IgD-negative memory B cell (primary cell): ENCODE measurements around the gene XK. TPM values are rescaled to one million over a fixed set of nuclear protein-coding genes. Genes with fewer than 3 reads are reported as not detected.

Experiments
- H3K27ac Mint-ChIP-seq, 3 donors: one replicate each; pipeline ENCODE4 v1.8.0; 2020 to 2022; ENCODE audit warnings: mild to moderate bottlenecking in 3 of 3, mixed read lengths in 3 of 3, moderate library complexity in 1 of 3
- H3K27me3 Mint-ChIP-seq: one replicate; pipeline ENCODE4 v1.8.0; 2021; ENCODE audit warnings: mixed read lengths
- H3K36me3 Mint-ChIP-seq: one replicate; pipeline ENCODE4 v1.8.0; 2020; ENCODE audit warnings: mild to moderate bottlenecking, mixed read lengths
- H3K4me1 Mint-ChIP-seq, 3 donors: one replicate each; pipeline ENCODE4 v1.8.0; 2020 to 2022; ENCODE audit warnings: mixed read lengths in 3 of 3, mild to moderate bottlenecking in 1 of 3
- H3K4me3 Mint-ChIP-seq, 4 donors: one replicate each; pipeline ENCODE4 v1.8.0; 2020 to 2022; ENCODE audit warnings: mild to moderate bottlenecking in 4 of 4, mixed read lengths in 4 of 4, moderate library complexity in 3 of 4
- H3K9me3 Mint-ChIP-seq, 3 donors: one replicate each; pipeline ENCODE4 v1.8.0; 2020 to 2021; ENCODE audit warnings: mixed read lengths in 3 of 3, mild to moderate bottlenecking in 1 of 3
- polyA plus RNA-seq: library from polyadenylated mRNA; unstranded; fragments of 300-500 nt; fragmentation: Illumina TruSeq; gene quantifications from one replicate; pipeline ENCODE4 v1.2.3, GENCODE V29; 2021

XK gene
- polyA plus RNA-seq, 1 donor from 2014 or later = 0.18 TPM

GRCh38 chrX:37701588-37701987 is 16.0 kb downstream of the XK start:
- H3K27me3 Mint-ChIP-seq = peaks cover 5% of the 10 kb centered on the region
- H3K27ac Mint-ChIP-seq = no peak overlapping the region

GRCh38 chrX:37711991-37712390 is 26.4 kb downstream of the XK start:
- no peaks in the 10 kb centered on the region for H3K36me3 Mint-ChIP-seq
- H3K4me3 Mint-ChIP-seq = no peak overlapping the region
- no peak overlapping the region for H3K27ac Mint-ChIP-seq
- H3K27me3 Mint-ChIP-seq = peaks cover 6% of the 10 kb centered on the region
- no peaks in the 10 kb centered on the region for H3K4me1 Mint-ChIP-seq
- H3K9me3 Mint-ChIP-seq = peaks cover 0 to 4% (median 0%) of the 10 kb centered on the region in 3 donors

More at GRCh38 chrX:37701588-37701987, 16.0 kb downstream of the XK start:
- Mint-ChIP-seq H3K4me3 (no peak overlapping the region), H3K4me1 (no peaks in the 10 kb centered on the region), H3K36me3 (no peaks in the 10 kb centered on the region), H3K9me3 (no peaks in the 10 kb centered on the region)

- H3K4me3 Mint-ChIP-seq = no peak overlapping the region
- H3K9me3 Mint-ChIP-seq = peaks cover 0 to 4% (median 0%) of the 10 kb centered on the region in 3 donors
- no peak overlapping the region for H3K27ac Mint-ChIP-seq
- no peaks in the 10 kb centered on the region for H3K36me3 Mint-ChIP-seq
- peaks cover 6% of the 10 kb centered on the region for H3K27me3 Mint-ChIP-seq
- no peaks in the 10 kb centered on the region for H3K4me1 Mint-ChIP-seq
These were observed 26.9 kb downstream of the XK start for GRCh38 chrX:37712458-37712857.

- Mint-ChIP-seq H3K36me3 (no peaks in the 10 kb centered on the region), H3K4me1 (no peaks in the 10 kb centered on the region), H3K9me3 (peaks cover 4 to 7% (median 7%) of the 10 kb centered on the region in 3 donors), H3K27me3 (peaks cover 6% of the 10 kb centered on the region), H3K27ac (no peak overlapping the region), H3K4me3 (no peak overlapping the region)
These were observed 28.9 kb downstream of the XK start for GRCh38 chrX:37714479-37714878.

GRCh38 chrX:37716602-37717001 is 31.0 kb downstream of the XK start:
- H3K4me1 Mint-ChIP-seq = no peaks in the 10 kb centered on the region
- H3K4me3 Mint-ChIP-seq = no peak overlapping the region
- no peak overlapping the region for H3K27ac Mint-ChIP-seq
- peaks cover 4 to 7% (median 7%) of the 10 kb centered on the region in 3 donors for H3K9me3 Mint-ChIP-seq
- H3K27me3 Mint-ChIP-seq = peaks cover 7% of the 10 kb centered on the region
- H3K36me3 Mint-ChIP-seq = no peaks in the 10 kb centered on the region

GRCh38 chrX:37717708-37718107 is 32.1 kb downstream of the XK start:
- Mint-ChIP-seq H3K27ac (no peak overlapping the region), H3K9me3 (peaks cover 4 to 7% (median 7%) of the 10 kb centered on the region in 3 donors), H3K4me1 (no peaks in the 10 kb centered on the region), H3K36me3 (no peaks in the 10 kb centered on the region), H3K4me3 (no peak overlapping the region), H3K27me3 (peaks cover 10% of the 10 kb centered on the region)

- Mint-ChIP-seq H3K9me3 (peaks cover 4 to 7% (median 5%) of the 10 kb centered on the region in 3 donors), H3K27me3 (peaks cover 20% of the 10 kb centered on the region), H3K36me3 (no peaks in the 10 kb centered on the region), H3K4me3 (no peak overlapping the region), H3K4me1 (no peaks in the 10 kb centered on the region), H3K27ac (no peak overlapping the region)
These were observed 37.0 kb downstream of the XK start for GRCh38 chrX:37722595-37722994.

- Mint-ChIP-seq H3K36me3 (no peaks in the 10 kb centered on the region), H3K27me3 (peaks cover 23% of the 10 kb centered on the region), H3K27ac (no peak overlapping the region), H3K4me3 (no peak overlapping the region), H3K4me1 (no peaks in the 10 kb centered on the region), H3K9me3 (peaks cover 0 to 2% (median 0%) of the 10 kb centered on the region in 3 donors)
These were observed 40.8 kb downstream of the XK start for GRCh38 chrX:37726346-37726745.

- H3K27ac Mint-ChIP-seq = peak overlapping the region; percentile 4 to 92 (median 69)
These were observed 59.8 kb downstream of the XK start for GRCh38 chrX:37745354-37745753.

GRCh38 chrX:37745835-37746217 is 60.2 kb downstream of the XK start:
- Mint-ChIP-seq H3K36me3 (no peaks in the 10 kb centered on the region), H3K9me3 (no peaks in the 10 kb centered on the region), H3K4me1 (peaks cover 15 to 25% (median 19%) of the 10 kb centered on the region in 3 donors), H3K27ac (peak overlapping the region; percentile 4 to 92 (median 23)), H3K27me3 (peaks cover 2% of the 10 kb centered on the region), H3K4me3 (peak overlapping the region in 3 of 4 donors; percentile 4 to 76 (median 55))

More at GRCh38 chrX:37745354-37745753, 59.8 kb downstream of the XK start:
- peaks cover 2% of the 10 kb centered on the region for H3K27me3 Mint-ChIP-seq
- no peaks in the 10 kb centered on the region for H3K9me3 Mint-ChIP-seq
- peaks cover 15 to 25% (median 19%) of the 10 kb centered on the region in 3 donors for H3K4me1 Mint-ChIP-seq
- no peaks in the 10 kb centered on the region for H3K36me3 Mint-ChIP-seq
- peak overlapping the region in 3 of 4 donors; percentile 4 to 83 (median 55) for H3K4me3 Mint-ChIP-seq

- Mint-ChIP-seq H3K9me3 (no peaks in the 10 kb centered on the region), H3K36me3 (no peaks in the 10 kb centered on the region), H3K27me3 (peaks cover 2% of the 10 kb centered on the region), H3K4me3 (peak overlapping the region in 3 of 4 donors; percentile 21 to 76 (median 56)), H3K27ac (peak overlapping the region; percentile 4 to 72 (median 23)), H3K4me1 (peaks cover 17 to 25% (median 22%) of the 10 kb centered on the region in 3 donors)
These were observed 60.8 kb downstream of the XK start for GRCh38 chrX:37746218-37746941.

GRCh38 chrX:37746951-37747350 is 61.4 kb downstream of the XK start:
- Mint-ChIP-seq H3K4me3 (peak overlapping the region in 2 of 4 donors; percentile 21 to 37), H3K36me3 (no peaks in the 10 kb centered on the region), H3K4me1 (peaks cover 21 to 26% (median 25%) of the 10 kb centered on the region in 3 donors)

GRCh38 chrX:37752281-37752680 is 66.7 kb downstream of the XK start:
- Mint-ChIP-seq H3K9me3 (peaks cover 0 to 5% (median 0%) of the 10 kb centered on the region in 3 donors), H3K4me3 (no peak overlapping the region), H3K4me1 (peaks cover 11 to 22% (median 15%) of the 10 kb centered on the region in 3 donors), H3K27me3 (peaks cover 2% of the 10 kb centered on the region), H3K27ac (no peak overlapping the region), H3K36me3 (peaks cover 1% of the 10 kb centered on the region)

More at GRCh38 chrX:37746951-37747350, 61.4 kb downstream of the XK start:
- Mint-ChIP-seq H3K9me3 (no peaks in the 10 kb centered on the region), H3K27me3 (peaks cover 1% of the 10 kb centered on the region), H3K27ac (no peak overlapping the region)

- Mint-ChIP-seq H3K4me3 (peak overlapping the region in 3 of 4 donors; percentile 25 to 86 (median 68)), H3K9me3 (peaks cover 0 to 9% (median 0%) of the 10 kb centered on the region in 3 donors), H3K4me1 (peaks cover 14 to 28% (median 21%) of the 10 kb centered on the region in 3 donors), H3K27me3 (peaks cover 2% of the 10 kb centered on the region), H3K36me3 (peaks cover 1% of the 10 kb centered on the region), H3K27ac (peak overlapping the region in 1 of 3 donors; percentile 52)
These were observed 67.3 kb downstream of the XK start for GRCh38 chrX:37752936-37753335.

- Mint-ChIP-seq H3K27me3 (peaks cover 2% of the 10 kb centered on the region), H3K36me3 (peaks cover 1% of the 10 kb centered on the region), H3K27ac (peak overlapping the region in 1 of 3 donors; percentile 52), H3K9me3 (peaks cover 0 to 9% (median 0%) of the 10 kb centered on the region in 3 donors), H3K4me1 (peaks cover 14 to 27% (median 22%) of the 10 kb centered on the region in 3 donors), H3K4me3 (peak overlapping the region in 1 of 4 donors; percentile 25)
These were observed 67.8 kb downstream of the XK start for GRCh38 chrX:37753384-37753783.
